Suprapubic skin (tissue), 4 donors: ENCODE results near the gene JPH2.

Experiments used
- EP300 ChIP-seq: sonication (generic); formaldehyde crosslinking; IDR thresholded peaks from one replicate; pipeline ENCODE4 v1.6.1; 2017; ENCODE audit warnings: antibody characterized with exemption
- POLR2A ChIP-seq, 2 donors: fragments of 450-650 bp; IDR thresholded peaks; one replicate each; pipeline ENCODE4 v1.6.1; 2017; ENCODE audit warnings: antibody characterized with exemption in 2 of 2, mild to moderate bottlenecking in 2 of 2, moderate library complexity in 2 of 2
- POLR2AphosphoS5 ChIP-seq, 3 donors: sonication (generic); formaldehyde crosslinking; IDR thresholded peaks; one replicate each; pipeline ENCODE4 v1.6.1; 2017; ENCODE audit warnings: antibody characterized with exemption in 3 of 3
- TF ChIP-seq, protein P1 (sequence below), 2 donors: fragments of 200-600 bp in 1 of 2; fragments of 450-650 bp in 1 of 2; sonication (generic) in 1 of 2; IDR thresholded peaks; one replicate each; pipeline ENCODE4 v1.5.1; 2016 to 2019; ENCODE audit warnings: antibody characterized with exemption in 2 of 2, mild to moderate bottlenecking in 1 of 2, moderate library complexity in 1 of 2

DNA sequence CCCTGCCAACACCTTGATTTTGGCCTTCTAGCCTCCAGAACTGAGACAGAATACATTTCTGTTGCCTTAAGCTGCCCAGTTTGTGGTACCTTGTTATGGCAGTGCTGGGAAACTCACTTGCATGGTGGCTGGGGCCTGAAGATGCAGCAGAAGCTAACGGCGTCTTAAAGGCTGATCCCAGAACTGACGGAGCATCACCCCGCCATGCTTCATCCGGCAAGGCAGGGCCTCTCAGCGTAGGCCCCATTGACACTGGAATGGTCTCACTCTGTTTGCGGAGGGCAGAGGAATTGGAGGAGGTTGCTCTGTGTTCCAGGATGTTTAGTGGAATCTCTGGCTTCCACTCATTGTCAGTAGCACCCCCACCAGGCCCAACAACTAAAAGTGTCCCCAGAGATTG is 102.1 kb downstream of the JPH2 start:
- TF ChIP-seq, protein P1, sequence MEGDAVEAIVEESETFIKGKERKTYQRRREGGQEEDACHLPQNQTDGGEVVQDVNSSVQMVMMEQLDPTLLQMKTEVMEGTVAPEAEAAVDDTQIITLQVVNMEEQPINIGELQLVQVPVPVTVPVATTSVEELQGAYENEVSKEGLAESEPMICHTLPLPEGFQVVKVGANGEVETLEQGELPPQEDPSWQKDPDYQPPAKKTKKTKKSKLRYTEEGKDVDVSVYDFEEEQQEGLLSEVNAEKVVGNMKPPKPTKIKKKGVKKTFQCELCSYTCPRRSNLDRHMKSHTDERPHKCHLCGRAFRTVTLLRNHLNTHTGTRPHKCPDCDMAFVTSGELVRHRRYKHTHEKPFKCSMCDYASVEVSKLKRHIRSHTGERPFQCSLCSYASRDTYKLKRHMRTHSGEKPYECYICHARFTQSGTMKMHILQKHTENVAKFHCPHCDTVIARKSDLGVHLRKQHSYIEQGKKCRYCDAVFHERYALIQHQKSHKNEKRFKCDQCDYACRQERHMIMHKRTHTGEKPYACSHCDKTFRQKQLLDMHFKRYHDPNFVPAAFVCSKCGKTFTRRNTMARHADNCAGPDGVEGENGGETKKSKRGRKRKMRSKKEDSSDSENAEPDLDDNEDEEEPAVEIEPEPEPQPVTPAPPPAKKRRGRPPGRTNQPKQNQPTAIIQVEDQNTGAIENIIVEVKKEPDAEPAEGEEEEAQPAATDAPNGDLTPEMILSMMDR (IDR thresholded peaks at IDR 0.05) = no peak
- no peak for TF ChIP-seq POLR2A (IDR thresholded peaks at IDR 0.05)
- no peak for TF ChIP-seq EP300
- no peak for TF ChIP-seq POLR2AphosphoS5 (IDR thresholded peaks at IDR 0.05)
